WTC11 (cell line): Measurements from ENCODE around the gene UGT1A10. TPM values are rescaled to one million over a fixed set of nuclear protein-coding genes. Genes with fewer than 3 reads are reported as not detected.
A peak's percentile ranks its signal among the peaks of the same experiment; 100 is the strongest.

ENCODE experiments used
- ATAC-seq: fragments of 200-7000 bp; cut with Tn5 transposase; 2 replicates; pipeline ENCODE4 v1.10.0; 2021; ENCODE audit warnings: mild to moderate bottlenecking, moderate library complexity
- CTCF ChIA-PET: fragments of 300-600 bp; sonication (Branson Sonifier 250); formaldehyde crosslinking; loops from one replicate; lab custom pipeline; 2021; ENCODE audit warnings: antibody characterized with exemption; lab: Charles Lee
- POLR2A ChIA-PET: fragments of 350-600 bp; sonication (Branson Sonifier 250); formaldehyde crosslinking; loops from one replicate; lab custom pipeline; 2021; ENCODE audit warnings: antibody characterized with exemption; lab: Charles Lee
- DNase-seq: peaks from one replicate; pipeline ENCODE4 v3.0.0; 2021; ENCODE audit warnings: low spot score
- H3K27ac Mint-ChIP-seq: 2 replicates; pipeline ENCODE4 v1.8.0; 2021; ENCODE audit warnings: mixed read lengths
- H3K27me3 Mint-ChIP-seq: 2 replicates; pipeline ENCODE4 v1.8.0; 2021; ENCODE audit warnings: low read depth, mild to moderate bottlenecking, moderate library complexity, mixed read lengths
- H3K36me3 Mint-ChIP-seq: 2 replicates; pipeline ENCODE4 v1.8.0; 2021; ENCODE audit warnings: mixed read lengths
- H3K4me1 Mint-ChIP-seq: 2 replicates; pipeline ENCODE4 v1.8.0; 2022; ENCODE audit warnings: mixed read lengths
- H3K4me3 Mint-ChIP-seq: 2 replicates; pipeline ENCODE4 v1.8.0; 2021; ENCODE audit warnings: mild to moderate bottlenecking, moderate library complexity, mixed read lengths
- H3K9me3 Mint-ChIP-seq: 2 replicates; pipeline ENCODE4 v1.8.0; 2021; ENCODE audit warnings: mixed read lengths
- ATF6 ChIP-seq: sonication (generic); formaldehyde crosslinking; IDR thresholded peaks from 2 replicates; pipeline ENCODE4 v1.8.1; 2023; ENCODE audit warnings: mild to moderate bottlenecking, missing genetic modification reagents
- CBFB ChIP-seq: sonication (generic); formaldehyde crosslinking; IDR thresholded peaks from 2 replicates; pipeline ENCODE4 v1.8.1; 2022; ENCODE audit warnings: mild to moderate bottlenecking, low read depth, missing genetic modification reagents
- CREB1 ChIP-seq: sonication (generic); formaldehyde crosslinking; IDR thresholded peaks from 2 replicates; pipeline ENCODE4 v1.8.0; 2023; ENCODE audit warnings: mild to moderate bottlenecking, missing genetic modification reagents
- CTCF ChIP-seq: fragments of 200-600 bp; IDR thresholded peaks from 2 replicates; pipeline ENCODE4 v1.8.0; 2022; ENCODE audit warnings: antibody characterized with exemption
- E2F5 ChIP-seq: sonication (generic); formaldehyde crosslinking; IDR thresholded peaks from 2 replicates; pipeline ENCODE4 v1.8.1; 2022; ENCODE audit warnings: mild to moderate bottlenecking, moderate library complexity, missing genetic modification reagents
- KAT7 ChIP-seq: sonication (generic); formaldehyde crosslinking; IDR thresholded peaks from 2 replicates; pipeline ENCODE4 v1.8.1; 2023; ENCODE audit warnings: missing genetic modification reagents, mild to moderate bottlenecking, borderline replicate concordance
- NFYB ChIP-seq: sonication (generic); formaldehyde crosslinking; conservative IDR thresholded peaks from 2 replicates; pipeline ENCODE4 v1.8.0; 2022; ENCODE audit warnings: low read depth, missing genetic modification reagents
- NR1H2 ChIP-seq: sonication (generic); formaldehyde crosslinking; IDR thresholded peaks from 2 replicates; pipeline ENCODE4 v1.9.0; 2021; ENCODE audit warnings: mild to moderate bottlenecking, moderate library complexity, missing genetic modification reagents
- NR2C2 ChIP-seq: sonication (generic); formaldehyde crosslinking; IDR thresholded peaks from 2 replicates; pipeline ENCODE4 v1.8.0; 2022; ENCODE audit warnings: mild to moderate bottlenecking, missing genetic modification reagents
- RORB ChIP-seq: fragments of 250-450 bp; sonication (Bioruptor Pico); IDR thresholded peaks from 2 replicates; pipeline ENCODE4 v1.9.0; 2021; ENCODE audit warnings: mild to moderate bottlenecking
- SMAD3 ChIP-seq: sonication (generic); formaldehyde crosslinking; IDR thresholded peaks from 2 replicates; pipeline ENCODE4 v1.8.0; 2022; ENCODE audit warnings: missing genetic modification reagents, mild to moderate bottlenecking, borderline replicate concordance
- ZNF121 ChIP-seq: sonication (generic); formaldehyde crosslinking; IDR thresholded peaks from 2 replicates; pipeline ENCODE4 v1.8.0; 2023; ENCODE audit warnings: missing genetic modification reagents
- ZNF423 ChIP-seq: fragments of 250-450 bp; sonication (Bioruptor Pico); IDR thresholded peaks from 2 replicates; pipeline ENCODE4 v2.1.2; 2022; ENCODE audit warnings: mild to moderate bottlenecking, moderate library complexity
- total RNA-seq: library from RNA; stranded (reverse); gene quantifications from 3 replicates; pipeline ENCODE4 v1.2.3, GENCODE V29; 2021
- TF ChIP-seq, protein P1 (sequence below): fragments of 250-450 bp; sonication (Bioruptor Pico); IDR thresholded peaks from 2 replicates; pipeline ENCODE4 v1.8.0; 2021; ENCODE audit warnings: mild to moderate bottlenecking
- TF ChIP-seq, protein P2 (sequence below): sonication (generic); formaldehyde crosslinking; IDR thresholded peaks from 2 replicates; pipeline ENCODE4 v1.8.0; 2022; ENCODE audit warnings: mild to moderate bottlenecking, missing genetic modification reagents
- TF ChIP-seq, protein P3 (sequence below): sonication (generic); formaldehyde crosslinking; IDR thresholded peaks from 2 replicates; pipeline ENCODE4 v1.8.0; 2023; ENCODE audit warnings: mild to moderate bottlenecking, missing genetic modification reagents

UGT1A10 gene
- total RNA-seq, 1 experiment from 2014 or later = not detected

GRCh38 chr2:233698740-233699139 lies 62.5 kb downstream of the UGT1A10 start:
- no peak overlapping the region for H3K27ac Mint-ChIP-seq
- H3K36me3 Mint-ChIP-seq = no peaks in the 10 kb centered on the region
- H3K4me1 Mint-ChIP-seq = peaks cover 7% of the 10 kb centered on the region; the same call in 1 of the 2 replicates
- ChIA-PET CTCF (interaction anchor here (1.6 kb wide), 1 partner anchor 13 kb away, joined by 7 read pairs; the partner anchor contains the start of gene UGT1A5), POLR2A (no interaction called here)
- TF ChIP-seq, protein P1, sequence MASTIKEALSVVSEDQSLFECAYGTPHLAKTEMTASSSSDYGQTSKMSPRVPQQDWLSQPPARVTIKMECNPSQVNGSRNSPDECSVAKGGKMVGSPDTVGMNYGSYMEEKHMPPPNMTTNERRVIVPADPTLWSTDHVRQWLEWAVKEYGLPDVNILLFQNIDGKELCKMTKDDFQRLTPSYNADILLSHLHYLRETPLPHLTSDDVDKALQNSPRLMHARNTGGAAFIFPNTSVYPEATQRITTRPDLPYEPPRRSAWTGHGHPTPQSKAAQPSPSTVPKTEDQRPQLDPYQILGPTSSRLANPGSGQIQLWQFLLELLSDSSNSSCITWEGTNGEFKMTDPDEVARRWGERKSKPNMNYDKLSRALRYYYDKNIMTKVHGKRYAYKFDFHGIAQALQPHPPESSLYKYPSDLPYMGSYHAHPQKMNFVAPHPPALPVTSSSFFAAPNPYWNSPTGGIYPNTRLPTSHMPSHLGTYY (CRISPR knock-in tag) = no peak
- TF ChIP-seq ZNF423 (no peak), NFYB (CRISPR knock-in tag) (no peak), CTCF (no peak), KAT7 (CRISPR knock-in tag) (no peak), ZNF121 (CRISPR knock-in tag) (no peak), E2F5 (CRISPR knock-in tag) (no peak), NR1H2 (CRISPR knock-in tag) (no peak), CREB1 (CRISPR knock-in tag) (no peak), CBFB (CRISPR knock-in tag) (no peak), NR2C2 (no peak), SMAD3 (CRISPR knock-in tag) (no peak), RORB (CRISPR knock-in tag) (no peak), ATF6 (CRISPR knock-in tag) (no peak)
- TF ChIP-seq, protein P2, sequence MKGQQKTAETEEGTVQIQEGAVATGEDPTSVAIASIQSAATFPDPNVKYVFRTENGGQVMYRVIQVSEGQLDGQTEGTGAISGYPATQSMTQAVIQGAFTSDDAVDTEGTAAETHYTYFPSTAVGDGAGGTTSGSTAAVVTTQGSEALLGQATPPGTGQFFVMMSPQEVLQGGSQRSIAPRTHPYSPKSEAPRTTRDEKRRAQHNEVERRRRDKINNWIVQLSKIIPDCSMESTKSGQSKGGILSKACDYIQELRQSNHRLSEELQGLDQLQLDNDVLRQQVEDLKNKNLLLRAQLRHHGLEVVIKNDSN (CRISPR knock-in tag) = no peak
- TF ChIP-seq, protein P3, sequence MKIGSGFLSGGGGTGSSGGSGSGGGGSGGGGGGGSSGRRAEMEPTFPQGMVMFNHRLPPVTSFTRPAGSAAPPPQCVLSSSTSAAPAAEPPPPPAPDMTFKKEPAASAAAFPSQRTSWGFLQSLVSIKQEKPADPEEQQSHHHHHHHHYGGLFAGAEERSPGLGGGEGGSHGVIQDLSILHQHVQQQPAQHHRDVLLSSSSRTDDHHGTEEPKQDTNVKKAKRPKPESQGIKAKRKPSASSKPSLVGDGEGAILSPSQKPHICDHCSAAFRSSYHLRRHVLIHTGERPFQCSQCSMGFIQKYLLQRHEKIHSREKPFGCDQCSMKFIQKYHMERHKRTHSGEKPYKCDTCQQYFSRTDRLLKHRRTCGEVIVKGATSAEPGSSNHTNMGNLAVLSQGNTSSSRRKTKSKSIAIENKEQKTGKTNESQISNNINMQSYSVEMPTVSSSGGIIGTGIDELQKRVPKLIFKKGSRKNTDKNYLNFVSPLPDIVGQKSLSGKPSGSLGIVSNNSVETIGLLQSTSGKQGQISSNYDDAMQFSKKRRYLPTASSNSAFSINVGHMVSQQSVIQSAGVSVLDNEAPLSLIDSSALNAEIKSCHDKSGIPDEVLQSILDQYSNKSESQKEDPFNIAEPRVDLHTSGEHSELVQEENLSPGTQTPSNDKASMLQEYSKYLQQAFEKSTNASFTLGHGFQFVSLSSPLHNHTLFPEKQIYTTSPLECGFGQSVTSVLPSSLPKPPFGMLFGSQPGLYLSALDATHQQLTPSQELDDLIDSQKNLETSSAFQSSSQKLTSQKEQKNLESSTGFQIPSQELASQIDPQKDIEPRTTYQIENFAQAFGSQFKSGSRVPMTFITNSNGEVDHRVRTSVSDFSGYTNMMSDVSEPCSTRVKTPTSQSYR (CRISPR knock-in tag) = no peak
- H3K9me3 Mint-ChIP-seq = no peaks in the 10 kb centered on the region
- peak; percentile 24; the same call in 1 of the 2 replicates for ATAC-seq
- DNase-seq = no peak
- H3K4me3 Mint-ChIP-seq = no peak overlapping the region
- no peaks in the 10 kb centered on the region for H3K27me3 Mint-ChIP-seq
